Glomerular visceral epithelial cell (primary cell): ENCODE results near the gene LCN9.

ENCODE experiments used
- DNase-seq: peaks from one replicate; pipeline ENCODE4 v3.0.0-alpha.2; 2016; ENCODE audit errors: extremely low spot score

Gene LCN9

GRCh38 chr9:135698236-135698635 is 35.1 kb downstream of the LCN9 start:
- no peak for DNase-seq

DNA sequence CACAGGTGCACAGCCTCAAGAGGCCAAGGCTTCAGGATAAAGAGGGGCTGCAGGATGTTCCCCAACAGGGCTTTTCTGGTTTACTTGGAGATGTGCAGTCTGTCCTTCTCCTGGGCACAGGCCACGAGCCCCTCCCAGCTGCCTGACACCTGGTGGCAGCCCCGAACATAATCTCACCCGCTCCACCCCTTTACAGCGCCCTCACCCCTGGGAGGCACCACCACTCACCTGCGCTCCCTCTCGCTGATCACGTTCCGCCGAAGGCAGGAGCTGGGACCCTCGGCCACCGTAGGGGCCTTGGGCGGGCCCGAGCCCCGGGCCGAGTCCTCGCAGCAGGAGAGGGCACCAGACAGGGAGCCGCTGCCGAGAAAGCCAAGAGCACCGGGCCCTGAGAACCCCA is 35.7 kb downstream of the LCN9 start:
- no peak for DNase-seq

- DNase-seq: no peak
Measured at GRCh38 chr9:135699440-135699839, 36.3 kb downstream of the LCN9 start, which contains the start of gene SOHLH1. Gene SOHLH1, minus strand, starts transcription at chr9:135699481. Its CDS starts 14 bp downstream, at chr9:135699467.

DNA sequence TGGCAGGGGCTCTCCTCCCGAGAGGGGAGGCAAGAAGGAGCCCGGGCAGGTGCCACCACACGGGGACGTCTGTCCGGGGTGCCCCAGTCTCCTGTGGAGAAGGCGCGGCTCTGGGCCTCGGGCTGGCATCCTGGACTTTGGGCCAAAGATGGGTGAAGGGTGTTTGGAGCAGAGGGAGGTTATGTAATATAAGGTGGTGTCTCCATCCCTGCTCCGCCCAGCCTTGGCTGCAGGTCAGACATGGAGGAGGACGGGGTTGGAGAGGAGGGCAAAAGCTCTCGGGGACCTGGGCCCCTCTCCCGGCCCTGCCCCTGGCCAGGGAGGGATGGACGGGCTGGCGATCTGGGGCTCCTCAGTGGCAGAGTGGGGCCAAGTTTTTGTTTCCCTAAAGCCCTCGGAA is 37.4 kb downstream of the LCN9 start:
- no peak for DNase-seq

- no peak for DNase-seq
Measured at GRCh38 chr9:135701067-135701958, 38.2 kb downstream of the LCN9 start.

GRCh38 chr9:135701959-135702721 is 39.0 kb downstream of the LCN9 start, which contains the start of gene KCNT1:
Gene KCNT1, plus strand, starts transcription at chr9:135702185. Its CDS starts 74 bp downstream, at chr9:135702259.
- DNase-seq: peak; percentile 49

- DNase-seq: no peak
Measured at GRCh38 chr9:135703726-135704125, 40.6 kb downstream of the LCN9 start.

GRCh38 chr9:135704483-135704882 is 41.4 kb downstream of the LCN9 start:
- no peak for DNase-seq

GRCh38 chr9:135705376-135705775 is 42.3 kb downstream of the LCN9 start:
- no peak for DNase-seq

GRCh38 chr9:135706288-135706687 is 43.2 kb downstream of the LCN9 start:
- no peak for DNase-seq

DNA sequence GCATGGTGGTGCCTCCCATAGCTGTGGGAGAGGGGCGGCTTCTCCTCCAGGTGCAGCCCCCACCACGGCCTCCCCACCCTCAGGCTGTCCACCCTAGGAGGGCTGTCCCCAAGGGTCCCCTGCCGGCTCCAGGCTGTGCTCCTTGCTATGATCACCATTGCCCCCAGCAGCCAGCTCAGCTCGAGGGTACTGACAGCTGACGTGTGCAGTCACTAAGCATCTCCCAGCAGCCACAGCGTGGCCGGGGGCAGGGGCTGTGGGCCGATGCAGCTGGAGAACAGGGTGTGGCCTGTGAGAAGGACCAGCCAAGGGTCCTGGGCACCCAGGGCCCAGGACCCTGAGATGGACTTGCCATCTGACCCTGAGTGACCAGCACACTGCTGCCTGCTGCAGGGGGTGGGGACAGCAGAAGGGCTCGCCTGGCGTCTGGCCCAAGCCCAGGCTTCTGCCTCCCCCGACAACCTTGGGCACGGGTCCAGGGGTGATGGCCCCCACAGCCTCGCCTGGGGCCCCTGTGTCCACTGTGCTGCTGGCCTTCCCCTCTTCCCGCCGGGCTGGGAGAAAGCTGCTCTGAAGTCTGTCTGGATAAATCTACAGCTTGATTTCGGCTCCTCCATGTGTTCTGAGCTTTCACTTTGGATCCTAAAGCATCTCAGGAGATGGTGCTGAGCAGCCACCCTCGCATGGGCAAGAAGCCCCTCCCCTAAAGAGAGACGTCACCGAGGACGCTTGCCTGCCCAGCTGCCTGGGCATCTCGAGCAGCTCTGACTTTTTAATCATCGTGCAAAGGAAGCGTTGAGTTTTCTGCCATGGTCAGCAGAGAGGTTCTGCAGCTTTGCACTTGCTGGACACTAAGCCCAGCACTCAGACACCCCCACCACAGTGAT is 44.4 kb downstream of the LCN9 start:
- no peak for DNase-seq

DNA sequence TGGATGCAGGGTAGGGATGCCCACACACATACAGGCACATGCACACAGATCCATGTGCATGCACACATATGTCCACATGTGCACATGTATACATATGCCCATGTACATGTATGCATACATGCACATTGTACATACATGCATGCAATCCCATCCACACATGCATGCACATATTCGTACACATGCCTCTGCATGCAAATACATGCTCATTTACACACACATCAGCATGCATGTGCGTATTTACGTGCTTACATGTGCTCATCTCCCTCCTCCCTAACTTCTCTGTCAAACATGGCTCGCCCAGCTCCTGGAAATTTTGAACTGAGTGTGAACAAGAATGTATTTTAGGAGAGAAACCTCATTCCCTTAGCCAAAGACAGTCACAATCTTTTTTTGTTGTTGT is 45.1 kb downstream of the LCN9 start:
- no peak for DNase-seq

GRCh38 chr9:135711391-135711790 is 48.3 kb downstream of the LCN9 start:
- DNase-seq: no peak

- DNase-seq: no peak
Measured at GRCh38 chr9:135711881-135712280, 48.8 kb downstream of the LCN9 start.

DNA sequence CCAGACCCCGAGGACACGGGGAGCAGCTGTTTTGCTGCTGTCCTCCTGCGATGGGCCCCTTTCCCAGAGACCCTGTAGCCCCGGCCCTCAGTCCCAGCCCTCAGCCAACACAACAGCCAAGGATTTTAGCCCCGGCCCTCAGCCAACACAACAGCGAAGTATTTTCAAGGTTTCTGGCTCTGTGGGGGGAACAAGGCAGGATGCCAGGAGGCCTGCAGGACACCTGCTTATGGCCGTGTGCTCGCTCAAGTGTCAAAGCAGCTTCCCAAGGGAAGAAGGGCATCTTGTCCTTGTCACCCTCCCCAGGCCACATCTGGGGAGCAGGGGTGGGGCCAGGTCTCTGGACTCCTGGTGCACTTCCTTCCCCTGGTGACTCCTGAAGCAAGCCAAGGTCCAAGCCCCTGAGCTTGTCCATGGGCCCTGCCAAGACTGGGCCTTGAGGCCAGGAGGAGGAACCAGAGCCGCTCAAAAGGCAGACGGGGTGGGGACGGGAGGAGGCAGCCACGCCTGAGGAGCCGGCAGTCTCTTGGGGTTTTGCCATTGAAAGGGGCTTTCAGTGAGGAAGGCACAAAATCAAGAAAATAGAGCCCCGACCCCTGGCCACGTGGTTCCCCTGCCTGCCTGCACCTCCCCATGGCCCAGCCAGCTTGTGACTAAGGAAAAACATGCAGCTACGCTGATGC is 49.6 kb downstream of the LCN9 start:
- DNase-seq: no peak

DNA sequence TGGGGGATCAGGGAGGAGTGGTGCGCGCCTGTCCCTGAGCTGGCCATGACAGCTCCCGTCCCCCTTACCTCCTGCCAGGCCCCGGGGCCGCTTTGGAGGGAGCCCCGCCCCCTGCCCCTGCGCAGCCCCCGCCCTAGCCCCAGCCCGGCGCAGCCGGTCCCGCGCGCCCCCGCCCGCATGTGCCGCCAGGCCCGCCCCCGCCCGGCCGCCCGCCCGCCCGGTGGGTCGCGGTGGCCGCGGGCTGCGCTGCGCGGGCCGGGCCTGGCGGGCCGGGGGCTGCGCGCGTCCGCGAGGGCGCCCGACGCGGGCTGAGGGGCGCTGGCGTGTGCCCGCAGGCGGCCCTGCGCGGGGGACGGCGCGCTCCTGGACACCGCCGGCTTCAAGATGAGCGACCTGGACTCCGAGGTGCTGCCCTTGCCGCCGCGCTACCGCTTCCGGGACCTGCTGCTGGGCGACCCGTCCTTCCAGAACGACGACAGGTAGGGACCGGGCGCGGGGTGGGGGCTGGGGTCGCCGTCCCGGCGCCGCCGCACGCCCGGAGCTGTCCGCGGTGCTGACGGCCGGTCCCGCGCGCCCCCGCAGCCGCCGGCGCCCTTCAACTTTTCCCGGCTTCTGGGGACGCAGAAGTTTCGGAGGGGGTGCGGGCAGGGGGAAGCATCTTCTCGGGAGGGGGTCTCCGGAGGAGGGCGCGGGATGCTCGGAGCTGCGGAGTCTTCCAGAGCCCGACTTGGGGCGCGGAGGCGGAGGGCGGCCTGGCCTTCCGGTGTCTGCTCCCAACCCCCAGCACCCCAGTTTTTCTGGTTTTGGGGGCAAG is 51.3 kb downstream of the LCN9 start:
- no peak for DNase-seq

- no peak for DNase-seq
Measured at GRCh38 chr9:135715056-135715595, 52.0 kb downstream of the LCN9 start.

- DNase-seq: no peak
Measured at GRCh38 chr9:135716045-135716444, 52.9 kb downstream of the LCN9 start.
